Femur (tissue), 1 donor: ENCODE measurements around the gene KDM4F.

ENCODE experiments used
- DNase-seq: peaks from one replicate; pipeline ENCODE4 v3.0.0-alpha.2; 2017

Gene KDM4F

DNA sequence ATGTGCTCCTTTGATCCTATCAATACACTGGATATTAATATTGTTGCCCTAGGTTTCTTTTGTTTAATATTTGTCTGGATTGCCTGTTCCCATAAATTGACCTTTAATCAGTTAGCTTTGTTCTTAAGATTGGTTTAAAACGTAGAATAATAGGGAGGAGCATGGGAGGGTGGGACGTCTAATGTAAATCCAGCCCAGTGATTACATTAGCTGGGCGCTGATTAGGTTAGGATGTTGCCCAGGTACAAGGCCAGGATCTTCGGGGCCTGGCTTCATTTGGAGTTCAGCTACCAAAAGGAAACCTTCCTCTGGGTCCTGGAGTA, 17.5 kb downstream of the KDM4F start, which contains the start of gene SRSF8:
Gene SRSF8 (plus strand): TSS at position 204 of the 323 bp plus-strand sequence. CDS start 308 bp downstream, outside the sequence.
- DNase-seq: no peak

DNA sequence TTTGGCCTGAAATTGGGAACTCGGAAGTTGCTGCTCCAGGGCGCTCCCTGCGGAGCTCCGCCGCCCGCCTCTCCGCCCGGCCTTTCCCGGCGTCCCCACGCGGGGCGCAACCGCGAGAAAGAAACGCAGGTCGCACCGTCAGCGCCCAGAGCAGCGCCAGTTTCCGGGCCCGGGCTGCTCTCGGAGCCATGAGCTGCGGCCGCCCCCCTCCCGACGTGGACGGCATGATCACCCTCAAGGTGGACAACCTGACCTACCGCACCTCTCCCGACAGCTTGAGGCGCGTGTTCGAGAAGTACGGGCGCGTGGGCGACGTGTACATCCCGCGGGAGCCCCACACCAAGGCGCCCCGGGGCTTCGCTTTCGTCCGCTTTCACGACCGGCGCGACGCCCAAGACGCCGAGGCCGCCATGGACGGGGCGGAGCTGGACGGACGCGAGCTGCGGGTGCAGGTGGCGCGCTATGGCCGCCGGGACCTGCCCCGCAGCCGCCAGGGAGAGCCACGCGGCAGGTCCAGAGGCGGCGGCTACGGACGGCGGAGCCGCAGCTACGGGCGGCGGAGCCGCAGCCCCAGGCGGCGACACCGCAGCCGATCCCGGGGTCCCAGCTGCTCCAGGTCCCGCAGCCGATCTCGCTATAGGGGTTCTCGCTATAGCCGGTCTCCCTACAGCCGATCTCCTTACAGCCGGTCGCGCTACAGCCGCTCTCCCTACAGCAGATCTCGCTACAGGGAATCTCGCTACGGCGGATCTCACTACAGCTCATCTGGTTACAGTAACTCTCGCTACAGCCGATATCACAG, 18.0 kb downstream of the KDM4F start:
- peak; percentile 90 for DNase-seq

DNA sequence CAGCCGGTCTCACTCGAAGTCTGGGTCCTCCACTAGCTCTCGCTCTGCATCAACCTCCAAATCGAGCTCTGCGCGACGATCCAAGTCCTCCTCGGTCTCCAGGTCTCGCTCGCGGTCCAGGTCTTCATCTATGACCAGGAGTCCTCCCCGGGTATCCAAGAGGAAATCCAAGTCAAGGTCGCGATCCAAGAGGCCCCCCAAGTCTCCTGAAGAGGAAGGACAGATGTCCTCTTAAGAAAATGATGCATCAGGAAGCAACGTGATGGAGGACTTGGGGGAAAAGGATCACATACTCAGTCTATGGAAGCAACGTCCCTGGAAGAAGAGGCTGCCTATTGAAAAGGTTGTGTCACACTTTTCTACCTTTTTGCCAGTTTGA, 18.6 kb downstream of the KDM4F start:
- no peak for DNase-seq

DNA sequence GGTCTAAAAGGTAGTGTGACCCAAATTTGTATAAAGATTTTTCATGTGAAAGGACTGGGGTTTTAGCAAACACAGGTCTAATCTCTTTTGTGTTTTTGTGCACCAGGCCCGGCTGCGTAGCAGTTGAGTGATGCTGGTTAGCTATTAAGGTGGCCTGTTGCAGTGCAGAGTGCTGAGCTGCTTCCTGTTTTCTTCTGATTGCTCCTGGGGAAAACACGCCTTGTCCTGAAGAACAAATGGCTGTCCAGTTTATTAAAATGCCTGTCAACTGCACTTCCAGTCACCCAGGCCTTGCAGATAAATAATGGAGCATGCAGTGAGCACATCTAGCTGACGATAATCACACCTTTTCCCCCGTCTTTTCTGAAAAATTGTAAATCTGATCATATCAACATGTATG, 19.3 kb downstream of the KDM4F start:
- DNase-seq: peak; percentile 87

DNA sequence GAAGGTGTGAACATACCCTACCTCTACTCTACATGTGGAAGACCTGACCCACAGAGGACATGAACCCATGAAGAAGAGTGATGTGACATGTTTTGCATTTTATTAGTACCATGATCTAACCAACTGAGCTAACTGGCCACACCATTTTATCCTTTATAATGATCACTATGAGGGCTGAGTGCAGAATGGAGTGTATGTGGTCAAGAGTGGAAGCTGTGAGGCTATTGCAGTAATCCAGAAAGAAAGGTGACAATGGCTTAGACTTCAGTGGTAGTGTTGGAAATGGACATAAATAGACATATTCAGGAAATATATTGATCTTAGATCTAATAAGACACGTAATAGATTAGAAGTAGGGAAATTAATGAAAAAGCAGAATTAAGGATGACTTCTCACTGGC, 21.2 kb downstream of the KDM4F start:
- DNase-seq: no peak

DNA sequence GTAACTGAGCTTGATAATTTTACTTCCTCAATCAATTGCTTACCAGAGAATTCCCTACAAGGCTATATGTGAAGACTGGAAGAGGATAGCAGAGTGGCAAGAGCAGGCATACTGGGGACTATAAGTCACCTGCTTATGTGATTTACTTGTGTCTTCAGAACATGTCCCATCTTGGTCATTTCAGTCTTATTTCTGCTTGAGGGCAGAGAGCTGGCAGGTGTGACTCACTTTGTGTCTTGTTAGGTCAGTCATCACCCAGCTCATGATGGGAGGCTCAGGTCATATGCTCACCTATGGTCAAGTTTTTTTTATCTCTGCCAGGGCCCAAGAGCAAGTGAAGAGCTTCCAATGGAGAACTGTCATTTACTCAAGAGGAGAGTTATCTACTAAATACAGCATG, 23.7 kb downstream of the KDM4F start:
- no peak for DNase-seq

DNA sequence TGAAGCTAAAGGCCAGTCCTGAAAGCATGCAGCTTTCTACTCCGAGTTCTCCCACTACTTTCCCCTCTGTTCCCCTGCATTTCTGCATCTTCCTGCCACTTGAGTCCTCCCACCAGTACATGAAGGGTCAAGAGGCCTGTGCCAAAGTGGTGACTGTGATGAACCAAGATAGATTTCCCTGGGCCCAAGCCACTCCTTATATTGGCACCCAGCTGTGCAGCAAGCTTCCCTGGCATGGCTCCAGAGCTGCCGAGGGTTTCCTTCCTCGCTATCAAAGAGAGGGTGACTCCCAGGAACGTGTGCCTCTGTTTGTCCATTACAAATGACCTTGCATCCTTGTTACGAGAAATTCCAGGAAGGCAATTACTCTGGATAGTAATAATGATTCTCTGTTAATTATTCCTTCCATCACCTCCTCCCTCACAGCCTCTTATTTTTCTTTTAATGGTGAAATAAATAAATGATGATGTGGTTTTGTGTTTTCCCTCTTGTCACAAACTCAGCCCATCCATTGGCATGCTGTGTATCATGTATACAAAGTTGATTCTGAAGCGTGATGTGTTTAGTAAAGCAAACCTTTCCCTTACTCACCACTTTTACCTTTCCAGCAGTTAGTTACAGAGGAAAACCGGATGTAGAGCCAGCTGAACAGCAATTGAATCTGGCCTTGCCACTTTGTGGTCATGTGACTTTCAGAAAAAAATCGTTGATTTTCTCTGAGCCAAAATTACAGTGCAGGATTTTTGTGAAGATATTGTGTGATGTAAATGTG, 25.8 kb downstream of the KDM4F start:
- DNase-seq: peak; percentile 46

DNA sequence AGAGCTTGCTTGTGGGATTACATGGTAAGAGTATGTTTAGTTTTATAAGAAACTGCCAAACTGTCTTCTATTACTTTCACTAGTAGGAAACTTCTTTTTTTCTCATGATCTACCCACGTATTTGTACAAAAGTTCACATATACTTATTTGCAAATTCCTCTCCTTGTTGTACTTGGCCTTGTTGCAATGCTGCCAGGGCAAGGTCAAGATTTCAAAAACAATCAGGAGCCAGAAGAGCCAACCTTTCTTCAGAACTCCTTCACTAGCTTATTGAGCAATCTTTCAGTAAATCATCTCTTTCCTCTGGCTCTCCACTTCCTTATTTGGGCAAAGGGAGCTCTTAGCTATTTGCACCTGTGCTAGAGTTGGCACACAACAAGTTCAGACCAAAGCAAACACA, 27.2 kb downstream of the KDM4F start:
- DNase-seq: no peak

DNA sequence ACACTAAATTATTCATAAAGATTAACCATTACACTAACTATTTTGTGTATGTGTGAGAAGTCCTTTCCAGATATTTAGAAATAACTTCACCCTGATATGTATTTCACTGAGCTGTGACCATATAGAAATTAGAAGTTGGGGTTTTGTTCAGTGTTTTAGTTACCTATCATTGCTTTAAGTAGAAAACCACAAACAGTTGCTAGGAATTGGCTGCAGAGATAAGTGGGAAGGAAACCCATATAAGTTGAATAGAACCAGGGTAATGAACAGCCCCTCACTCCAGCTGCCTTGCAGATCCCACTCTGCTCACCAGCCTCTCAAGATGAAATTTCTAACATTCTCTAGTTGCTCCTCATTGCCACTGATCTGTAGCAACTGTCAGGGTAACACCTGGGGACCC, 27.8 kb downstream of the KDM4F start:
- no peak for DNase-seq

DNA sequence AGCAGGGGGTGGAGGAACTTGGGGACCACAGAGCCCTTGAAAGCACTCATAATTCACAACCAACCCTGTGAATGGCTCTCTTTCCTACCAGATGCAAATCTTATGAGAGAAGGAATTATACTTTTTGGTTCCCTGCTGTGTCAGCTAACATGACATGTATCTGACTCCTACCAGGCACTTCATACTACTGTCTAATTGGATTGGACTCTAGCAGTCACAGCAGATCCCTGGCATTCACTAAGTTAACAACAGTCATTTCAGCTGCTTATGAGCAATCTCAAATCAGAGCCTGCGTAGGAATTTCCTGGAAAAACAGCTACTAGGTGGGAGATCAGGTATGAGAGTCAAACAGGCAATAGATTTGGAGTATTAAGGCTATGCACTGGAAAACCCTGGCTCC, 29.3 kb downstream of the KDM4F start:
- DNase-seq: no peak

DNA sequence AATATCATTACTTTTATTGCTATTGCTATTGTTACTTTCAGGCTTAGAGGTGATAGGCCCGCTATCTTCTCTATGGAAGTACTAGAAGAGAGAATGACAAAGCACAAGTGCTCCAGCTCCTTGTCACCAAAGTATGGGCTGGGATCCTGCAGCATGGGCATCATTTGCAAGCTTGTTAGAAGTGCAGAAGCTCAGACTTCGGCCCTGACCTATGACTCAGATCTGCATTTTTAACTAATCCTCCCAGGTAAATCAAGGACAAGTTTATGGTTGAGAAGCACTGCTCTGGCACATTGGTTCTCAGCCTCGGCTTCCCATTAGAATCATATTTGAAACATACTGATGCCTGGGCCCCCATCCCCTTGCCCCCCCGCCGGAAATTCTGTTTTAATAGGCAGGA, 31.8 kb downstream of the KDM4F start:
- DNase-seq: no peak

DNA sequence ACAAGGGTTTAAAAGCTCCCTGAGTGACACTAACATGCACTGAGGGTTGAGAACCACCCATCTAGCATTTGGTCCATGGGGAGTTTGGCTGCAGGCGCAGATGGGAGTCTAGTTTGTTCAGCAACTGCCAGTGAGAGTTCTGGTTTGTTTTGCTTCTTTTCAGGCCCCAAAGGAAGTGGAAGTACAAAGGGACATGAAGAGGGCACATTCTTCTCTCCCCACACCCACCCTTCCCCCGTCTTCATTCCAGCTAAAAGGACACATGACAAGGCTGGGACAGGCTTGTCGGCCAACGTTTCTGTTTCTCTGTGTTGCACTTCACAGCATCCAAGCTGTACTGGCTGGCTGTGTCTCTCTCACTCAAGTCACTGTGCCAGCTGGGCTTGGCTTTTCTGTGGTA, 32.2 kb downstream of the KDM4F start:
- DNase-seq: no peak

DNA sequence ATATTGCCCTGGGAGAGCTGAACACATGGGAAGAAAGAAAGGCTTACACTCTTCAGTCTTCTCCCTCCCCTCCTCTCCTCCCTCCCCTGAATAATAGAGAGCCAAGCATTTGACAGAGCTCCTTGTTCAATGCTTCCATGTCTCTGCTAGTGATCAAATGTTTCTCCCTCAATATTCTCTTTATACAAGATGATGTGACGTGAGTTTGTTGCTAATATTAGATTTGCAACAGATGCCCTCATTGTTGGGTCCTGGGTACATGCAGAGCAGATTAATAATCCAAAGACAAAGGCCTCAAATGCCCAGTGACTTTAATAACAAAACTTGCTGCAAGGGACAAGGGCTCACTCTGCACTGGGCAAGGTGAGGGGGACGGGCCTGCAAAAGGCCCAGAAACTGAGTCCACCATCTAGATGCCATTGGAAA, 33.4 kb downstream of the KDM4F start:
- no peak for DNase-seq

DNA sequence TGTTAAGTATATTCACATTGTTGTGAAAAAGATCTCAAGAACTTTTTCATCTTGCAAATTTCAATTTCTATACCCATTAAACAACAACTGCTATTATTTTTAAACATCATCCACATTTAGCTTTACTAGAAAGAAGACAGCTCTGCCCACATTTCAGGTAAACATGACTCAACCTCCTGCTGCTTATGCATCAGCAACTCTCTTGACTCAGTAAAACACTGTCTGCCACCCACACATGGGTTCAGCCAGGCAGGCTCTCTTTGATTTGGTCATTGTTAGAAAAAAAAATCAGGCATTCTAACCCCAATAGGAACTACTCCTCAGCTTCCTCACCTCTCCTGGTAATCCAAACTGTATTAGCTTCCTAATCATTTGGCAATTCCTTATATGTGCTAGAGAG, 35.3 kb downstream of the KDM4F start:
- no peak for DNase-seq

DNA sequence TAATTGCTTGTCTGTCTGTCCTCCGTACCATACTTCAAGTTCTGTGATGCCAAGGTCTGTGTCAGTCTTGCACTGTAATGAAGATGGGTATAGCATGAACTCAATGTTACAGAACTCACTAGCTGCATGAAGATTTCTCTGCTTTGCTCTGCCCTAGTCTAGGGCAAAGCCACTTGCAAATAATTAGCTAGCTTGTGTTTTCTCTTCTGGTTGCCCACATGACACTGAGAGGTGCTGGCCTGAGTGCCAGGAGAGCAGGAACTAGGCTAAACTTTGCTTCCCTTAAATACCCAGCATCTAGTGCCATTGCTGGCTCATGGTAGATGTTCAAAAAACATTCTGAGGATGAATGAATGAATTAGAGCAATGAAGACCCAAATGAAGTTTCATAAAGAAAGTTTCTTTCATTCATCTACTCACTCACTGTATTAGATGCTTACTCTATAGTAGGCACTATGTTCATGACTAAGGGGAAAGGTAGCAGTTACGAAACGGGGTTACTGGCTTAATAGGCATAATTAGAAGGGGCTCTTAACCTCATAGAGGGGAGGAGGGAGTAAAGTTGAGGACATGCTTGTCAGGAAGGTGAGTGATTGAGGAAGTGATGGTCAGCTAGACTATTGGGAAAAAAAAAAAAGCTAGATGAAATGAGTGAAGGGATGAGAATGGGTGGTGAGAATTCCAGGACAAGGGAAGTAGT, 36.0 kb downstream of the KDM4F start:
- no peak for DNase-seq

DNA sequence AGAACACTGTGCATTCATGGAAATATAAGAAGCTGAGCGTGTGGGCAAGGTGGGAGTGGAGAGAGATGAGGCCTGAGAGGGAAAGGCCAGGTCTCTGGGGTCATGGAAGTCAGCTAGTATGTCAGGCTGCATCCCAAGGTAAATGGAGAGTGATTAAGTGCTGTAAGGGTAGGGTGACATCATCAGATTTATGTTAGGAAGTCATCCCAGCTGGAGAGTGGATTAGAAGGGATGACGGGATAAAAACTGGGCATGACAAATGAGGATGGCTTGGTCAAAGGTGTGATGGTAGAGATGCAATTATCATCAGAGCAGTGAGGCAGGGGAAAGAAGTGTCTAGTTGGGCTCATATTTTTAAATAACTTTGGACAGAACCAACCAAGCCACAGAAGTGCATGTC, 36.9 kb downstream of the KDM4F start:
- DNase-seq: no peak

DNA sequence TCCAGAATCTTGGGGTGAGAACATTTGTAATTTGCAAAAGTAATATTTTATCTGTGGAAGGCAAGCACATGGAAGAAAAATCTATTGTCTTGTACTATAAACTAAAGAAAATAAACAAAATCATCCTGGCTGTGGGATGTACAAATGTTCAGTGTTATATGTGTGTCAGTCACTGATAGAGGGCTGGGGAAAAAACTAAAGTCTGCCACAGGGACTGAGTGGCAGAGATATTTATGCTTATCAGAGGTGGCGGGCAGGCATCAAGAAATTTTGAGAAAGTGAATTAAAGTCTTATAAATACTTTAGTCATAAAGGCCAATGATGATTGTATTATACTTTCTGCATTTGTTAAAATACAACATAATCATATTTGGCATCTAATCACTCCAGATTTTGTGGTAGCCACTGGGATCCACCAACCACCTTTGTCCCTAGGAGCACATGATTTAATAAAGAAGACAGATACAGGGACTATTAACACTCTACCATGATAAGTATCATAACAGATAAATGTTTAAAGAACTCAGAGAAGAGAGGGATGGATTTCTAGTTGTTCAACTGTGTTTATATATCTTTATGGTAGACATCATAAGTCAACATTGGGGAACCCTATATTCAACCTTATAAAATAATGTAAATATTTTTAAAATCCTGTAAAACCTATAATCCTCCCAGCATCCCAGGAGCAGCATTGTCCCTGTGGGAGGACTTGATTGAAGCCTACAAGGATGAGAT, 37.8 kb downstream of the KDM4F start:
- no peak for DNase-seq

DNA sequence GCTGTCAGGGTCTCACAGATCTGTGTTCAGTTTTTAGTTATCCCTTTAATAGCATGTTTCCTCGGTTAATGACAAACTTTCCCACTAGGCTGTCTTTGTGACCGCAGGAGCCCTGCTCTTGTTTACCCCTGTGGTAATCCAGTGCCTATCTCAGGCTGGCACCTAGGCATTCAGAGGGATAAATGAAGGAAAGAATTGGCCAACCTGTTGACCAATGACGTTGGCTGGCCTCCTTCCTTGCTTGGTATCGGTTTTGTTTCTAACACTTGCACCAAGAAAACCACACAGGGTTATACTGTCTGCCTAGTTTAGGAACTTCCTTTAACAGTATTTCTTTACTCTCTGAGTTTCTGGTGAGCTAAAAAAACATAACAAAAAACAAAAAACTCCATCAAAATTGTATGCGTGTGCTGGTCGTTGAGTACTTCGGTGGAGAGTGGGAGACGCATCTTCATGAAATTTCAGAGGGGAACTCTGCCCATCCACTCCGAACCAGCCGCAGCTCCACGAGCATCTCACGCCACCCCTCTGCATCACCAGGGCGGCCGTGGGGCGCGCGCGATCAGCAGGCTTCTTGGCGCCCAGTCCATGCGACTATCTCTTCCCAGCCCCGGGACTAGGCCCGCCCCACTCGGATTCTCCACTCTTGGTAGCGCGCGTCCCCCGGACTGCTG, 39.9 kb downstream of the KDM4F start:
- DNase-seq: no peak

DNA sequence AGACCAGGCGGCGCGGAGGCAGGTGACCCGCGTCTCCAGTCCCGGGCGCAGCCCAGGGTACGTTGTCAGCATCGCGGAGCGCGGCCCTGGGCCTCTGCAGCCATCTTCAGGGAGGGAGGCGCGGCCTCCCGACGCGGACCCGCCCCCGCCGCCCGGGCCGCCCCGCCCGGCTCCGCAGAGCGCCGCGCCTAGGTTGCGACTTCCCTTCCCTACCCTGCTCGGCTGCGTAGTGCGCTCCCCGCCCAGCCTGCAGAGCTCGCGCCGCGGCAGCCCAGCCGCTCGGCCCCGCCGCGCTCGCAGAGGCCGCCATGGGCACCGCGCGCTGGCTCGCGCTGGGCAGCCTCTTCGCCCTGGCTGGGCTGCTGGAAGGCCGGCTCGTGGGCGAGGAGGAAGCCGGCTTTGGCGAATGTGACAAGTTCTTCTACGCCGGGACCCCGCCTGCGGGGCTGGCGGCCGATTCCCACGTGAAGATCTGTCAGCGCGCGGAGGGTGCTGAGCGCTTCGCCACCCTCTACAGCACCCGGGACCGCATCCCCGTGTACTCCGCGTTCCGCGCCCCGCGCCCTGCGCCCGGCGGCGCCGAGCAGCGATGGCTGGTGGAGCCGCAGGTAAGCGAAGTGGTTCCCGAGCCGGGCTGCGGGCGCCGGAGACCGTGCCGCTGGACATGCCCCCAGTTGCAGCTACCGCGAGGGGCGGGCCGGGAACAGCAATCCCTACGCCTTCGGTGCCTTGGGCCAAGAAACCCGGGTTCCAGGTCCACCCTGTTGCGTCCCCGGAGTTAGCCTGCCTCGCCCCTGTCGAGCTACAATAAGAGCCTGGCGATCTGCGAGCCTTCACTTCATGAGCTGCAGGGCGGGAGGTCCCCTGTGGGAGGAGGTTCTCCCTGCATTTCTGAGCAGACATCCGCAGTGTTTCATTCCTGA, 40.7 kb downstream of the KDM4F start, which contains the start of gene ENDOD1:
Gene ENDOD1 (plus strand): TSS at position 227 of the 923 bp plus-strand sequence. CDS start 82 bp downstream, at position 309.
- DNase-seq: peak; percentile 91

DNA sequence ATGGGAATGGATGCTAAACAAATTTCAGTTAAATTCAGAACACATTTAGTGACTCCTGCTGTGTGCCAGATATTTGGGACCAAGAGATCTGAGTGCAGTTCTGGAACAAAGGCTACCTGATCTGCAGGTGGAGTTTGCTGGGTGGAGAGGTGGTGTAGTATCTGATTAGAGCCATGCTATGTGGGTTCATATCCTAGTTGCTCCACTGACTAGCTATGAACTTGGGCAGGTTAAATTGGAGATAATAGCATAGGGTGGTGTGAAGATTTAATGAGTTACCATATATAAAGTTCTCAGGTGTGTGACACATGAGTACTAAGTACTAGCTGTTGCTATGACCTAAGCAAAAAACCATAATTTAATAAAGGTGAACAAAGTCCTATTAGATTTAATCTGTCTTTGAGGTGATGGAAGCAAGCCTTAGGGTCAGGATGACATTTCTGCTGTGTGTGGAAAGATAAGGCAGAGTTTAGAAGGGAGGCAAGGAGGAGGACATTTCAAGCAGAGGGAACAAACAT, 42.5 kb downstream of the KDM4F start:
- DNase-seq: no peak
